ENCODE data around the gene DYRK4. TPM values are rescaled to one million over a fixed set of nuclear protein-coding genes. Genes with fewer than 3 reads are reported as not detected.

Gene DYRK4
- total and polyA plus RNA-seq, 11 donors: 21.4 to 52.5 (median 31.1) TPM

DNA sequence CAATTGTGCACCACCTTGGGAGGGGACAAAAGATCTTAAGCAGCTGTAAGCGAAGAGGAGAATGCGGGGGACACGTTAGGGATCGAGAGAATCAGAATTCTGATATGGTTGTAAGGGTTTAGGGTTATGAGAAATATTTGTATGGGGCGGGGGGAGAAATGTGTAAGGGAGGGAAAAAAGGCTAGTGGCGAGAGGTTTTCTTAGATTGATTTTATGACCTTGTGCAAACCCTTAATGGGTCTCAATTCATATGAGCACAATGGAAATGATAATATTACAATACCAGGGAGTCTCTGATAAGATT lies 87.3 kb downstream of the DYRK4 start:
- intact Hi-C loops (cut with DNase I): loop anchor here in 1 of 10 donors (2.0 to 5.0 kb wide), 2 partner anchors 42 to 111 kb away; partner anchors contain the start of gene RAD51AP1
- Histone ChIP-seq H3K27ac (peak overlapping the region; percentile 81 to 90 (median 86)), H3K27me3 (no peaks in the 10 kb centered on the region), H3K9me3 (no peaks in the 10 kb centered on the region), H3K4me1 (peaks cover 8 to 47% (median 36%) of the 10 kb centered on the region in 12 donors), H3K4me3 (peak overlapping the region; percentile 47 to 96 (median 76)), H3K36me3 (peaks cover 0 to 7% (median 4%) of the 10 kb centered on the region in 9 donors)
- DNase-seq (no peak), ATAC-seq (no peak)
- TF ChIP-seq, protein P1, sequence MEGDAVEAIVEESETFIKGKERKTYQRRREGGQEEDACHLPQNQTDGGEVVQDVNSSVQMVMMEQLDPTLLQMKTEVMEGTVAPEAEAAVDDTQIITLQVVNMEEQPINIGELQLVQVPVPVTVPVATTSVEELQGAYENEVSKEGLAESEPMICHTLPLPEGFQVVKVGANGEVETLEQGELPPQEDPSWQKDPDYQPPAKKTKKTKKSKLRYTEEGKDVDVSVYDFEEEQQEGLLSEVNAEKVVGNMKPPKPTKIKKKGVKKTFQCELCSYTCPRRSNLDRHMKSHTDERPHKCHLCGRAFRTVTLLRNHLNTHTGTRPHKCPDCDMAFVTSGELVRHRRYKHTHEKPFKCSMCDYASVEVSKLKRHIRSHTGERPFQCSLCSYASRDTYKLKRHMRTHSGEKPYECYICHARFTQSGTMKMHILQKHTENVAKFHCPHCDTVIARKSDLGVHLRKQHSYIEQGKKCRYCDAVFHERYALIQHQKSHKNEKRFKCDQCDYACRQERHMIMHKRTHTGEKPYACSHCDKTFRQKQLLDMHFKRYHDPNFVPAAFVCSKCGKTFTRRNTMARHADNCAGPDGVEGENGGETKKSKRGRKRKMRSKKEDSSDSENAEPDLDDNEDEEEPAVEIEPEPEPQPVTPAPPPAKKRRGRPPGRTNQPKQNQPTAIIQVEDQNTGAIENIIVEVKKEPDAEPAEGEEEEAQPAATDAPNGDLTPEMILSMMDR (IDR thresholded peaks at IDR 0.05): no peak
- TF ChIP-seq POLR2A (IDR thresholded peaks at IDR 0.05): no peak
- WGBS, 4 donors: 0% methylated on average over 6 of the region's 6 CpGs

DNA sequence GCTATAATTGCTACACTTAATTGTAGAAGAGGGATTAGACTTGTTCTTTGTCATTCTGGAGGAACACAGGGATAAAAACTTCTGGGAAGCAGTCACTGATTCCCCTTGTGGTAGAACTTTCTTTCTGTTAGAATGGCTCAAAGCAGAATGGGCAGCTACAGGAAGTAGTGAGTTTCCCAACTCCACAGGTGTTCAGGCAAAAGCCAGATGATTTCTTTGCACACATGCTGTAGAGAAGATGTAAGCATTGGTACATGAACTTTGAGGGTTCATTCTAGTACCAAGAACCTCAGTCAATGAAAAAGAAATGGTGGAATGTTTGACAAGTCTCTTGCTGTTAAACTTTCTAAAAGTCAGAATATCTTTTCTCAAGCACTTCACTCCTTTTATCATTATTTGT lies 91.2 kb downstream of the DYRK4 start:
- intact Hi-C loops (cut with DNase I): no loop called here

DNA sequence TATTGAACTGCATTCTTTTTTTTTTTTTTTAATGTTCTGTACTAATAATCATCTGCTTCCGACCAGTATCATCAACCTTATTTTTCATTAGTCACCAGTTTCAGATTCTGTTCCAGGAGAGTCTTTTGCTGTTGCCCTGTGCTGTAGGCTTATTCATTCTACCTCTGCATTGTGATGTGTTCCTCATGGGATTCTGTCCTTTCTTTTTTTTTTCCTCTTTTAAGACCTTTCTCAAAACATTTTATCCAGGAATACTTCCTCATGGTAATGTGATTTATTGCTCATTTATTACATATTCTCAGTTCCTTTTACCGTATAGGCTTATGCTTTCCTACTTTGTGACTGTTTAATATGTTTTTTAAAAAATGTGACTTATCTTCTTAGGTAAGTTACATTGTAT lies 91.7 kb downstream of the DYRK4 start:
- TF ChIP-seq, protein P1 (IDR thresholded peaks at IDR 0.05): no peak
- DNase-seq: no peak
- Histone ChIP-seq H3K27ac (no peak overlapping the region), H3K4me3 (no peak overlapping the region), H3K27me3 (no peaks in the 10 kb centered on the region), H3K36me3 (peaks cover 0 to 50% (median 48%) of the 10 kb centered on the region in 9 donors), H3K9me3 (no peaks in the 10 kb centered on the region), H3K4me1 (peaks cover 8 to 38% (median 32%) of the 10 kb centered on the region in 12 donors)
- no peak for ATAC-seq
- WGBS, 4 donors: 62 to 77% (median 71%) methylated on average over 2 of the region's 2 CpGs
- intact Hi-C loops (cut with DNase I): no loop called here

More for the DNA sequence above, 91.2 kb downstream of the DYRK4 start:
- TF ChIP-seq POLR2A (IDR thresholded peaks at IDR 0.05): no peak
- TF ChIP-seq, protein P1 (IDR thresholded peaks at IDR 0.05): no peak
- H3K27ac ChIP-seq: no peak overlapping the region
- H3K4me1 ChIP-seq: peaks cover 8 to 39% (median 32%) of the 10 kb centered on the region in 12 donors
- DNase-seq: no peak
- no peak overlapping the region for H3K4me3 ChIP-seq
- ATAC-seq: no peak
- H3K36me3 ChIP-seq: peaks cover 0 to 46% (median 44%) of the 10 kb centered on the region in 9 donors
- H3K9me3 ChIP-seq: no peaks in the 10 kb centered on the region
- no peaks in the 10 kb centered on the region for H3K27me3 ChIP-seq

Other genes starting within 250 kb of the DYRK4 start
- gene TIGAR, start 241.0 kb upstream of the DYRK4 start, total RNA-seq: 10 to 100 TPM in 6 of 9 donors, 1 to 10 TPM in 3; 6.4 to 16.4 (median 14.0) TPM
- 10 to 100 TPM in 1 of 2 donors, 1 to 10 TPM in 1; 3.6 to 10.2 TPM for gene TIGAR, start 241.0 kb upstream of the DYRK4 start, polyA plus RNA-seq
- gene FGF23, start 182.5 kb upstream of the DYRK4 start, total RNA-seq: under 1 TPM in 2 of 9 donors, not detected in 7; 0.10 to 0.15 TPM
- under 1 TPM in 1 of 2 donors, not detected in 1; 0.04 TPM for gene FGF23, start 182.5 kb upstream of the DYRK4 start, polyA plus RNA-seq
- gene FGF6, start 116.4 kb upstream of the DYRK4 start, total RNA-seq: not detected
- not detected for gene FGF6, start 116.4 kb upstream of the DYRK4 start, polyA plus RNA-seq
- 1 to 10 TPM in 5 of 9 donors, under 1 TPM in 3, not detected in 1; 0.55 to 8.2 (median 1.6) TPM for gene RAD51AP1, start 23.3 kb upstream of the DYRK4 start, total RNA-seq
- gene RAD51AP1, start 23.3 kb upstream of the DYRK4 start, polyA plus RNA-seq: under 1 TPM; 0.19 to 0.79 TPM
- gene AKAP3, start 86.8 kb downstream of the DYRK4 start, total RNA-seq: 1 to 10 TPM; 2.3 to 4.0 (median 3.2) TPM
- gene AKAP3, start 86.8 kb downstream of the DYRK4 start, polyA plus RNA-seq: 1 to 10 TPM; 1.9 to 2.1 TPM
- gene NDUFA9, start 86.9 kb downstream of the DYRK4 start, total RNA-seq: 100 to 1,000 TPM in 8 of 9 donors, 10 to 100 TPM in 1; 59.2 to 333 (median 270) TPM
- gene NDUFA9, start 86.9 kb downstream of the DYRK4 start, polyA plus RNA-seq: 100 to 1,000 TPM; 155 to 200 TPM
- 1 to 10 TPM in 4 of 9 donors, under 1 TPM in 5; 0.35 to 2.6 (median 0.96) TPM for gene GALNT8, start 158.2 kb downstream of the DYRK4 start, total RNA-seq
- gene GALNT8, start 158.2 kb downstream of the DYRK4 start, polyA plus RNA-seq: under 1 TPM; 0.40 to 0.88 TPM

Data from heart left ventricle (tissue), 16 donors.